ENCODE results near the gene AXIN2.

DNA sequence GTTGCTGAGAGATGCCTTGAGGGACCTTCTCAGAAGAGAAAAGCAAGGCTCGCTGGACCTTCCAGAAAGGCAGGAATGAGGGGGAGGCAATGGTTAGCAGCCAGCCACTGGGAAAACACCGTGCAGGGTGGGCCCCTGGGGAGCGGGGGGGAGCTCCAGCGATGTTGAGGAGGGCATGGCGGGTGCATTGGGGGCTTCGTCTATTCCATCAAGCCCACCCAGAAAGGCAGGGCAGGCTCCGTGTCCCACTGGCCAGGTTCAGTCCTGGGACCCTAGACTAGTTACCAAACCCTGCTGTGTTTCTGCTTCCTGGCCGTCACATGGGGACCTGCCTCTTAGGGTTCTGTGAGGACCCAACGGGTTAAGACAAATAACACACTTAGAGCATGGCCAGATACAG lies 64.6 kb downstream of the AXIN2 start:
- TF ChIP-seq, protein P1, sequence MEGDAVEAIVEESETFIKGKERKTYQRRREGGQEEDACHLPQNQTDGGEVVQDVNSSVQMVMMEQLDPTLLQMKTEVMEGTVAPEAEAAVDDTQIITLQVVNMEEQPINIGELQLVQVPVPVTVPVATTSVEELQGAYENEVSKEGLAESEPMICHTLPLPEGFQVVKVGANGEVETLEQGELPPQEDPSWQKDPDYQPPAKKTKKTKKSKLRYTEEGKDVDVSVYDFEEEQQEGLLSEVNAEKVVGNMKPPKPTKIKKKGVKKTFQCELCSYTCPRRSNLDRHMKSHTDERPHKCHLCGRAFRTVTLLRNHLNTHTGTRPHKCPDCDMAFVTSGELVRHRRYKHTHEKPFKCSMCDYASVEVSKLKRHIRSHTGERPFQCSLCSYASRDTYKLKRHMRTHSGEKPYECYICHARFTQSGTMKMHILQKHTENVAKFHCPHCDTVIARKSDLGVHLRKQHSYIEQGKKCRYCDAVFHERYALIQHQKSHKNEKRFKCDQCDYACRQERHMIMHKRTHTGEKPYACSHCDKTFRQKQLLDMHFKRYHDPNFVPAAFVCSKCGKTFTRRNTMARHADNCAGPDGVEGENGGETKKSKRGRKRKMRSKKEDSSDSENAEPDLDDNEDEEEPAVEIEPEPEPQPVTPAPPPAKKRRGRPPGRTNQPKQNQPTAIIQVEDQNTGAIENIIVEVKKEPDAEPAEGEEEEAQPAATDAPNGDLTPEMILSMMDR (IDR thresholded peaks at IDR 0.05), result no peak
- TF ChIP-seq POLR2A (IDR thresholded peaks at IDR 0.05), result no peak
